ENCODE data around the gene MRO. TPM values are rescaled to one million over a fixed set of nuclear protein-coding genes. Genes with fewer than 3 reads are reported as not detected.
"Not testable (repeated sequence)": the region's sequence is repeated elsewhere in the genome, so short reads cannot be mapped to it uniquely, and the experiment has no call there.

Gene MRO
- total RNA-seq: 3.1 TPM

GRCh38 chr18:50819728-50820378, at the start of gene MRO:
Gene MRO, minus strand, starts transcription at chr18:50820016. Its CDS starts 10,616 bp downstream, at chr18:50809400.
- peaks cover 14 to 18% (median 18%) of the 10 kb centered on the region in 3 donors for H3K4me1 ChIP-seq (ENCODE audit: control insufficient read depth in 3 of 3, insufficient read depth in 3 of 3, low read length in 3 of 3)
- H3K9ac ChIP-seq (ENCODE audit: low read depth in 1 of 3, low read length in 3 of 3): peak within 1 kb of the TSS; percentile 52 to 88 (median 85)
- no peaks in the 10 kb centered on the region for H3K9me3 ChIP-seq (ENCODE audit: control insufficient read depth in 3 of 3, low read length in 3 of 3)
- peak within 1 kb of the TSS; percentile 70 to 85 (median 75) for H3K4me3 ChIP-seq (ENCODE audit: low read length in 3 of 3)
- no peaks in the 10 kb centered on the region for H3K27me3 ChIP-seq (ENCODE audit: control insufficient read depth in 3 of 3, insufficient read depth in 3 of 3, low read length in 3 of 3)
- H3K36me3 ChIP-seq (ENCODE audit: control insufficient read depth in 3 of 3, insufficient read depth in 3 of 3, low read length in 3 of 3): no peaks in the 10 kb centered on the region
- no peak within 1 kb of the TSS for H3K27ac ChIP-seq (ENCODE audit: low read depth, low read length)

DNA sequence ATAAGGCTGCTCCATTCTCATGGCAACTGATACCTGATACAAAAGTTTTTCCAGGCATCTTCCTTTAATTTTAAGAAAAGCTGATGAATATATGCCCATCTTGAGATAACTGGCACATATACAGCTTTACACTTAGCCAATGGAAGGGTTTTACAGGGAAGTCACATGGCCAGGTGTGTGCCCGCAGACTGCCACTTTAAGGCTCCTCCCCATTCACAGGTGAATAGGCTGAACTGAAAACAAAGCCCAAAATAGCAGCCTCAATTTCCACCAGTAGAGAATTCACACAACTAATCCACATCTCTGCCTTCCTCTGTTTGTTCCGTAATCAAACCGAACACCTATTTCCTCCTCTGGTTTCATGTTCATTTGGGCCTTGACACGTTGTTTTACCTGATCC, 49.3 kb upstream of the MRO start:
- no peaks in the 10 kb centered on the region for H3K36me3 ChIP-seq (ENCODE audit: control insufficient read depth in 3 of 3, insufficient read depth in 3 of 3, low read length in 3 of 3)
- H3K9me3 ChIP-seq (ENCODE audit: control insufficient read depth in 3 of 3, low read length in 3 of 3): no peaks in the 10 kb centered on the region
- no peak overlapping the region for H3K9ac ChIP-seq (ENCODE audit: low read depth in 1 of 3, low read length in 3 of 3)

GRCh38 chr18:50866765-50867164, 46.9 kb upstream of the MRO start:
- no peaks in the 10 kb centered on the region for H3K27me3 ChIP-seq (ENCODE audit: control insufficient read depth in 3 of 3, insufficient read depth in 3 of 3, low read length in 3 of 3)
- H3K4me1 ChIP-seq (ENCODE audit: control insufficient read depth in 3 of 3, insufficient read depth in 3 of 3, low read length in 3 of 3): peaks cover 6 to 13% (median 9%) of the 10 kb centered on the region in 3 donors
- no peaks in the 10 kb centered on the region for H3K36me3 ChIP-seq (ENCODE audit: control insufficient read depth in 3 of 3, insufficient read depth in 3 of 3, low read length in 3 of 3)
- H3K27ac ChIP-seq (ENCODE audit: low read depth, low read length): no peak overlapping the region
- no peaks in the 10 kb centered on the region for H3K9me3 ChIP-seq (ENCODE audit: control insufficient read depth in 3 of 3, low read length in 3 of 3)
- no peak overlapping the region for H3K4me3 ChIP-seq (ENCODE audit: low read length in 3 of 3)
- no peak overlapping the region for H3K9ac ChIP-seq (ENCODE audit: low read depth in 1 of 3, low read length in 3 of 3)

More for the DNA sequence above, 49.3 kb upstream of the MRO start:
- Histone ChIP-seq H3K27ac (ENCODE audit: low read depth, low read length) (no peak overlapping the region), H3K4me1 (ENCODE audit: control insufficient read depth in 3 of 3, insufficient read depth in 3 of 3, low read length in 3 of 3) (no peaks in the 10 kb centered on the region), H3K4me3 (ENCODE audit: low read length in 3 of 3) (no peak overlapping the region), H3K27me3 (ENCODE audit: control insufficient read depth in 3 of 3, insufficient read depth in 3 of 3, low read length in 3 of 3) (no peaks in the 10 kb centered on the region)

- Histone ChIP-seq H3K4me1 (ENCODE audit: control insufficient read depth in 3 of 3, insufficient read depth in 3 of 3, low read length in 3 of 3) (peaks cover 6 to 13% (median 9%) of the 10 kb centered on the region in 3 donors), H3K9me3 (ENCODE audit: control insufficient read depth in 3 of 3, low read length in 3 of 3) (no peaks in the 10 kb centered on the region), H3K36me3 (ENCODE audit: control insufficient read depth in 3 of 3, insufficient read depth in 3 of 3, low read length in 3 of 3) (no peaks in the 10 kb centered on the region), H3K27me3 (ENCODE audit: control insufficient read depth in 3 of 3, insufficient read depth in 3 of 3, low read length in 3 of 3) (no peaks in the 10 kb centered on the region), H3K27ac (ENCODE audit: low read depth, low read length) (no peak overlapping the region), H3K9ac (ENCODE audit: low read depth in 1 of 3, low read length in 3 of 3) (no peak overlapping the region), H3K4me3 (ENCODE audit: low read length in 3 of 3) (no peak overlapping the region)
Observed at GRCh38 chr18:50863840-50864375, 44.1 kb upstream of the MRO start.

DNA sequence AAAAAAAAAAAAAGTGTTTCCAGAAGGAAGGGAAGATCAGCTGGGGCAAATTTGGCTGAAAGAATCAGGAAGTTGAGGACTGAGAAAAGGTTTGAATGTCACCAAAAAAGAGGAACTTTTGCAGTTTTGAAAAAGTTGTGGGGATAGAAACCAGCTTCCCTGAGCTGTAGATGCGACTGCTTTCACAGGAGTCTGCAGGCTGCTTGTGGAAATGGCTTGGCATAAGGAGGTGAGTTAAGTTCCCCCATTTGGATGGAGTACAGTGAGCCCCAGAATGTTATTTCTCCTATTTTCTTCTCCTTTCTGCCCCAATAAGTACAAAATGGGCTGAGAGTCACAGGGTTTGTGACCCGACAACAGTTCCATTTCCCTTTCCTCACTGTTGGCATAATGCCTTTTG, 42.6 kb upstream of the MRO start:
- Histone ChIP-seq H3K4me3 (ENCODE audit: low read length in 3 of 3) (no peak overlapping the region), H3K27ac (ENCODE audit: low read depth, low read length) (no peak overlapping the region), H3K4me1 (ENCODE audit: control insufficient read depth in 3 of 3, insufficient read depth in 3 of 3, low read length in 3 of 3) (peaks cover 6 to 13% (median 9%) of the 10 kb centered on the region in 3 donors), H3K9ac (ENCODE audit: low read depth in 1 of 3, low read length in 3 of 3) (peak overlapping the region in 1 of 3 donors; percentile 8), H3K27me3 (ENCODE audit: control insufficient read depth in 3 of 3, insufficient read depth in 3 of 3, low read length in 3 of 3) (no peaks in the 10 kb centered on the region), H3K9me3 (ENCODE audit: control insufficient read depth in 3 of 3, low read length in 3 of 3) (no peaks in the 10 kb centered on the region), H3K36me3 (ENCODE audit: control insufficient read depth in 3 of 3, insufficient read depth in 3 of 3, low read length in 3 of 3) (no peaks in the 10 kb centered on the region)

GRCh38 chr18:50861617-50862016, 41.8 kb upstream of the MRO start:
- Histone ChIP-seq H3K4me3 (ENCODE audit: low read length in 3 of 3) (no peak overlapping the region), H3K36me3 (ENCODE audit: control insufficient read depth in 3 of 3, insufficient read depth in 3 of 3, low read length in 3 of 3) (no peaks in the 10 kb centered on the region), H3K4me1 (ENCODE audit: control insufficient read depth in 3 of 3, insufficient read depth in 3 of 3, low read length in 3 of 3) (peaks cover 6 to 13% (median 11%) of the 10 kb centered on the region in 3 donors), H3K9me3 (ENCODE audit: control insufficient read depth in 3 of 3, low read length in 3 of 3) (no peaks in the 10 kb centered on the region), H3K9ac (ENCODE audit: low read depth in 1 of 3, low read length in 3 of 3) (no peak overlapping the region), H3K27ac (ENCODE audit: low read depth, low read length) (no peak overlapping the region), H3K27me3 (ENCODE audit: control insufficient read depth in 3 of 3, insufficient read depth in 3 of 3, low read length in 3 of 3) (no peaks in the 10 kb centered on the region)

DNA sequence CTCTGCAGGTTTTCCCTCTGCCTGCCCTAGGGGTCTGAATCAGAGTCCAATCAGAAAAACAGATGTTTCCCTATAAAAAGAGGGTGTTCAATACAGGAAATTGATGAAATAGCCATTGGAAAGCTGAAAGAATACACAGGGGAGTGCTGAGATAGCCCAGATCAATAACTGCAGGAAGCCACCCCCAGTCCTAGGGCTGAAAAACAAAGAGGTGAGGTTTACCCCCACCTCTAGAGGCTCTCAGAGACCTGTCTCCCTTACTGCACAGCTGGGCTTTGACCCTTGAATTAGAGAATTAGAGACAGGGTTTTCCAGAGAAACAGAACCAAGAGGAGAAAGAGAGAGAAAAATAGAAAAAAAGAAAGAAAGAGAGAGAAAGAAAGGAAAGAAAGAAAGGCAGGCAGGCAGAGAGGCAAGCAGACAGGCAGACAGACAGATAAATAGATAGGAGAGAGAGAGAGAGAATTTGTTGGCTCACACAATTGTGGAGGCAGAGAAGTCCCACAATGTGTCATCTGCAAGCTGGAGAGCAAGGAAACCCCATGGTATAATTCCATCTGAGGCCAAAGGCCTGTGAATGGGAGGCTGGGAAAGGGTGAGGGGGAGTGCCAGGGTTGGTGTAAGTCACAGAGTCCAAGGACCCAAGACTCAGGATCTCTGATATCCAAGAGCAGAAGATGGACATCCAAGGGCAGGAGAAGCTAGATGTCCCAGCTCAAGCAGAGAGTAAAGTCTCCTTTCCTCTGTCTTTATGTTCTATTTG, 40.2 kb upstream of the MRO start:
- H3K36me3 ChIP-seq (ENCODE audit: control insufficient read depth in 3 of 3, insufficient read depth in 3 of 3, low read length in 3 of 3): no peaks in the 10 kb centered on the region
- H3K4me1 ChIP-seq (ENCODE audit: control insufficient read depth in 3 of 3, insufficient read depth in 3 of 3, low read length in 3 of 3): peaks cover 8 to 20% (median 19%) of the 10 kb centered on the region in 3 donors
- H3K9me3 ChIP-seq (ENCODE audit: control insufficient read depth in 3 of 3, low read length in 3 of 3): no peaks in the 10 kb centered on the region
- no peak overlapping the region for H3K9ac ChIP-seq (ENCODE audit: low read depth in 1 of 3, low read length in 3 of 3)
- no peak overlapping the region for H3K4me3 ChIP-seq (ENCODE audit: low read length in 3 of 3)
- H3K27ac ChIP-seq (ENCODE audit: low read depth, low read length): no peak overlapping the region
- H3K27me3 ChIP-seq (ENCODE audit: control insufficient read depth in 3 of 3, insufficient read depth in 3 of 3, low read length in 3 of 3): no peaks in the 10 kb centered on the region

DNA sequence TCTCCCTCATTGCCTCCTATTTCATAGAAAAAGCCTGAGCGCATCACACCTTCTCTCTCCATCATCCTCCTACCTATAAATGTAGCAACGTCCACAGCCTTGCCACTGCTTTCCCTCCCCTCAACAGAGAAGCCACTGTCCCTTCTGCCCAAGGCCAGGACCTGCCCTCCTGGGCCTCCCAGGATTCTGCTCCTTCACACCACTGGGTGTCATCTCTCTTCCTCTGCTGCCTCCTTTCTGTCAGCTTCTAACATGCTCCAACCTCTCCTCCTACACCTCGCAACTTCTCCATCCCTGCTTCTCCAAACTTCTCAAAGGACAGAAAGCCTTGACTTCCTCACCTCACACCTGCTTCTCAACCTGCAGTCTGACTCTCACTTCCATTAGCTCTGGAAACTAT, 37.9 kb upstream of the MRO start:
- H3K27me3 ChIP-seq (ENCODE audit: control insufficient read depth in 3 of 3, insufficient read depth in 3 of 3, low read length in 3 of 3): no peaks in the 10 kb centered on the region
- no peak overlapping the region for H3K27ac ChIP-seq (ENCODE audit: low read depth, low read length)
- H3K36me3 ChIP-seq (ENCODE audit: control insufficient read depth in 3 of 3, insufficient read depth in 3 of 3, low read length in 3 of 3): no peaks in the 10 kb centered on the region
- no peak overlapping the region for H3K9ac ChIP-seq (ENCODE audit: low read depth in 1 of 3, low read length in 3 of 3)
- peaks cover 8 to 23% (median 23%) of the 10 kb centered on the region in 3 donors for H3K4me1 ChIP-seq (ENCODE audit: control insufficient read depth in 3 of 3, insufficient read depth in 3 of 3, low read length in 3 of 3)
- H3K9me3 ChIP-seq (ENCODE audit: control insufficient read depth in 3 of 3, low read length in 3 of 3): no peaks in the 10 kb centered on the region
- H3K4me3 ChIP-seq (ENCODE audit: low read length in 3 of 3): no peak overlapping the region

DNA sequence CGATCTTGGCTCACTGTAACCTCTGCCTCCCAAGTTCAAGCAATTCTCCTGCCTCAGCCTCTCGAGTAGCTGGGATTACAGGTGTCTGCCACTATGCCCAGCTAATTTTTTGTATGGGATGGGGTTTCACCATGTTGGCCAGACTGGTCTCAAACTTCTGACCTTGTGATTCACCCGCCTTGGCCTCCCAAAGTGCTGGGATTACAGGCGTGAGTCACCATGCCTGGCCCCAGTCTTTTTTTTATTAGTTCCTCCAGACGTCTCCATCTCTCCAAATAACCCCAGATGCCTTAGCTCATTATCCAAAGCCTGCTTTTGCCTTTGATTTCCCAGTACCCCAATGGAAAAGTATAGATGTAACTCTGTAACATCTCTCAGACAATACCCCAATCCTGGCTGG, 37.4 kb upstream of the MRO start:
- H3K4me1 ChIP-seq (ENCODE audit: control insufficient read depth in 3 of 3, insufficient read depth in 3 of 3, low read length in 3 of 3): peaks cover 3 to 19% (median 19%) of the 10 kb centered on the region in 3 donors
- H3K27ac ChIP-seq (ENCODE audit: low read depth, low read length): peak overlapping the region; percentile 74
- not testable (repeated sequence) for H3K36me3 ChIP-seq (ENCODE audit: control insufficient read depth in 3 of 3, insufficient read depth in 3 of 3, low read length in 3 of 3); H3K9ac ChIP-seq (ENCODE audit: low read depth in 1 of 3, low read length in 3 of 3); H3K4me3 ChIP-seq (ENCODE audit: low read length in 3 of 3); H3K9me3 ChIP-seq (ENCODE audit: control insufficient read depth in 3 of 3, low read length in 3 of 3); H3K27me3 ChIP-seq (ENCODE audit: control insufficient read depth in 3 of 3, insufficient read depth in 3 of 3, low read length in 3 of 3)
